ENCODE results near the gene NWD2.

NWD2 gene

GRCh38 chr4:37439809-37440474 lies 195.4 kb downstream of the NWD2 start:
- DNase-seq (ENCODE audit: low read depth in 1 of 2, low spot score in 1 of 2), result no peak
- H3K27ac ChIP-seq (replicated peaks), result no peak overlapping the region
- H3K27me3 ChIP-seq (ENCODE audit: insufficient read depth, poor library complexity, severe bottlenecking), result no peaks in the 10 kb centered on the region
- no peak overlapping the region for H3K4me3 ChIP-seq (replicated peaks; ENCODE audit: insufficient read depth, low read length)
- TF ChIP-seq GABPA (IDR thresholded peaks at IDR 0.05; ENCODE audit: low read depth), result no peak
- TF ChIP-seq SPI1 (IDR thresholded peaks at IDR 0.05; ENCODE audit: borderline replicate concordance, low read depth), result no peak
- TF ChIP-seq REST (IDR thresholded peaks at IDR 0.05; ENCODE audit: insufficient replicate concordance, low read depth), result no peak
- no peak for TF ChIP-seq POLR2AphosphoS5 (IDR thresholded peaks at IDR 0.05; ENCODE audit: low read depth)
- TF ChIP-seq CTCF (IDR thresholded peaks at IDR 0.05; ENCODE audit: insufficient read depth, low read length), result no peak

GRCh38 chr4:37440501-37440900 lies 196.0 kb downstream of the NWD2 start:
- Histone ChIP-seq H3K27ac (replicated peaks) (no peak overlapping the region), H3K4me3 (replicated peaks; ENCODE audit: insufficient read depth, low read length) (no peak overlapping the region), H3K27me3 (ENCODE audit: insufficient read depth, poor library complexity, severe bottlenecking) (no peaks in the 10 kb centered on the region)
- no peak for DNase-seq (ENCODE audit: low read depth in 1 of 2, low spot score in 1 of 2)
- TF ChIP-seq CTCF (IDR thresholded peaks at IDR 0.05; ENCODE audit: insufficient read depth, low read length) (no peak), GABPA (IDR thresholded peaks at IDR 0.05; ENCODE audit: low read depth) (no peak), POLR2AphosphoS5 (IDR thresholded peaks at IDR 0.05; ENCODE audit: low read depth) (no peak), SPI1 (IDR thresholded peaks at IDR 0.05; ENCODE audit: borderline replicate concordance, low read depth) (no peak)

GRCh38 chr4:37441231-37442061 lies 196.9 kb downstream of the NWD2 start:
- Histone ChIP-seq H3K4me3 (replicated peaks; ENCODE audit: insufficient read depth, low read length) (no peak overlapping the region), H3K27me3 (ENCODE audit: insufficient read depth, poor library complexity, severe bottlenecking) (no peaks in the 10 kb centered on the region), H3K27ac (replicated peaks) (no peak overlapping the region)
- DNase-seq (ENCODE audit: low read depth in 1 of 2, low spot score in 1 of 2), result no peak
- TF ChIP-seq POLR2AphosphoS5 (IDR thresholded peaks at IDR 0.05; ENCODE audit: low read depth), result no peak
- TF ChIP-seq REST (IDR thresholded peaks at IDR 0.05; ENCODE audit: insufficient replicate concordance, low read depth), result no peak
- TF ChIP-seq GABPA (IDR thresholded peaks at IDR 0.05; ENCODE audit: low read depth), result no peak
- TF ChIP-seq SPI1 (IDR thresholded peaks at IDR 0.05; ENCODE audit: borderline replicate concordance, low read depth), result no peak
- TF ChIP-seq CTCF (IDR thresholded peaks at IDR 0.05; ENCODE audit: insufficient read depth, low read length), result no peak
